KMS-11 (cell line): ENCODE data around the gene KRT9.
"Not testable (repeated sequence)": the region's sequence is repeated elsewhere in the genome, so short reads cannot be mapped to it uniquely, and the experiment has no call there.

Experiments
- H2AFZ ChIP-seq: fragments of 200-600 bp; sonication (generic); 2 replicates; pipeline ENCODE4 v1.6.1; 2016; ENCODE audit warnings: antibody characterized with exemption, mixed run types, low read depth
- H3K27ac ChIP-seq: fragments of 200-600 bp; sonication (generic); 2 replicates; pipeline ENCODE4 v1.6.1; 2016; ENCODE audit warnings: mild to moderate bottlenecking, mixed run types
- H3K27me3 ChIP-seq: fragments of 200-600 bp; sonication (generic); 2 replicates; pipeline ENCODE4 v1.6.1; 2017; ENCODE audit warnings: mild to moderate bottlenecking, low read depth, mixed run types, moderate library complexity; ENCODE audit not compliant: insufficient read depth
- H3K36me3 ChIP-seq: fragments of 200-600 bp; sonication (generic); 2 replicates; pipeline ENCODE4 v1.6.1; 2017; ENCODE audit warnings: mild to moderate bottlenecking, mixed run types; ENCODE audit not compliant: insufficient read depth
- H3K4me1 ChIP-seq: fragments of 200-600 bp; sonication (generic); 2 replicates; pipeline ENCODE4 v1.6.1; 2016; ENCODE audit warnings: mild to moderate bottlenecking, low read depth, mixed run types; ENCODE audit not compliant: poor library complexity, severe bottlenecking
- H3K4me2 ChIP-seq: fragments of 200-600 bp; sonication (generic); 2 replicates; pipeline ENCODE4 v1.7.0; 2016; ENCODE audit warnings: mild to moderate bottlenecking, mixed run types
- H3K4me3 ChIP-seq: fragments of 200-600 bp; sonication (generic); IDR thresholded peaks from 2 replicates; pipeline ENCODE4 v1.6.1; 2017; ENCODE audit warnings: low read depth, low read length, mixed read lengths; ENCODE audit not compliant: insufficient read depth
- H3K79me2 ChIP-seq: fragments of 200-600 bp; sonication (generic); 2 replicates; pipeline ENCODE4 v1.6.1; 2016; ENCODE audit warnings: low read depth, mixed run types; ENCODE audit not compliant: insufficient read depth
- H3K9ac ChIP-seq: fragments of 200-600 bp; sonication (generic); 2 replicates; pipeline ENCODE4 v1.6.1; 2016; ENCODE audit warnings: mild to moderate bottlenecking, mixed run types
- H4K20me1 ChIP-seq: fragments of 200-600 bp; sonication (generic); 2 replicates; pipeline ENCODE4 v1.6.1; 2016; ENCODE audit warnings: mild to moderate bottlenecking, mixed run types; ENCODE audit not compliant: insufficient read depth
- TF ChIP-seq, protein P1 (sequence below): fragments of 200-600 bp; sonication (generic); conservative IDR thresholded peaks from 2 replicates; pipeline ENCODE4 v1.6.1; 2017; ENCODE audit warnings: low read depth, mild to moderate bottlenecking, antibody characterized with exemption, low read length, moderate library complexity, mixed read lengths

The KRT9 gene, protein sequence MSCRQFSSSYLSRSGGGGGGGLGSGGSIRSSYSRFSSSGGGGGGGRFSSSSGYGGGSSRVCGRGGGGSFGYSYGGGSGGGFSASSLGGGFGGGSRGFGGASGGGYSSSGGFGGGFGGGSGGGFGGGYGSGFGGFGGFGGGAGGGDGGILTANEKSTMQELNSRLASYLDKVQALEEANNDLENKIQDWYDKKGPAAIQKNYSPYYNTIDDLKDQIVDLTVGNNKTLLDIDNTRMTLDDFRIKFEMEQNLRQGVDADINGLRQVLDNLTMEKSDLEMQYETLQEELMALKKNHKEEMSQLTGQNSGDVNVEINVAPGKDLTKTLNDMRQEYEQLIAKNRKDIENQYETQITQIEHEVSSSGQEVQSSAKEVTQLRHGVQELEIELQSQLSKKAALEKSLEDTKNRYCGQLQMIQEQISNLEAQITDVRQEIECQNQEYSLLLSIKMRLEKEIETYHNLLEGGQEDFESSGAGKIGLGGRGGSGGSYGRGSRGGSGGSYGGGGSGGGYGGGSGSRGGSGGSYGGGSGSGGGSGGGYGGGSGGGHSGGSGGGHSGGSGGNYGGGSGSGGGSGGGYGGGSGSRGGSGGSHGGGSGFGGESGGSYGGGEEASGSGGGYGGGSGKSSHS

DNA sequence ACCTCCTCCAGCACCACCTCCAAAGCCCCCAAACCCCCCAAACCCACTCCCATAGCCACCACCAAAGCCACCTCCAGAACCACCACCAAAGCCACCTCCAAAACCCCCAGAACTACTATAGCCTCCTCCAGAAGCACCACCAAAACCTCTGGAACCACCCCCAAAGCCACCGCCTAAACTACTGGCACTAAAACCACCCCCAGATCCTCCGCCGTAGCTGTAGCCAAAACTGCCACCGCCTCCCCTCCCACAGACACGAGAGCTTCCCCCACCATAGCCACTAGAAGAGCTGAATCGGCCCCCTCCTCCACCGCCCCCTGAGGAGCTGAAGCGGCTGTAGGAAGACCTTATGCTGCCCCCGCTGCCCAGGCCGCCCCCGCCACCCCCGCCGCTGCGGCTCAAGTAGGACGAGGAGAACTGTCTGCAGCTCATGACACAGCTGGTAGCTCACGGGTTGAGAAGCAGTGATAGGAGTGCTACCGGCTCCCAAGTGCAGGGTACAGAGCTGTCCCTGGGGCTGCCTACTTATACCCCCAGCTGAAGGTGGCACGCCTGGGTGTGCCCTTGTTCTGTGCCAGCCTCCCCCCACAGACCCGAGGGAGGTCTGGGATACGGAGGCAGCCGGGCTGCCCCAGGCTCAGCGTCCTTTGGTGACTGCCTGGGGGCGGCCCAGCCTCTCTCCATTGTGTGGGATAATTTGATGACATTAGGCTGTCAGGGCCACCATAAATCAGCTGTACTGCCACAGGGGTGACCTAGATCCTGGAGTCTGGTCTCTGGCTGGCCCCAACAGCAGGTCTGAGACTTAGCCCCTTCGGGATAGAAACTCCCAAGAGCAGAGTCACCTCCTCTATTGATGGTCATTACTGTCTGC is at the start of gene KRT9:
TSS of gene KRT9 (minus strand) at position 499 of the 874 bp plus-strand sequence. CDS start at position 432, 67 bp downstream.
- Histone ChIP-seq H3K4me3 (no peak within 1 kb of the TSS), H3K27ac (no peak within 1 kb of the TSS), H3K27me3 (peaks cover 56% of the 10 kb centered on the region), H2AFZ (no peak within 1 kb of the TSS), H3K4me2 (no peak within 1 kb of the TSS), H3K79me2 (no peaks in the 10 kb centered on the region), H3K4me1 (no peaks in the 10 kb centered on the region), H4K20me1 (no peaks in the 10 kb centered on the region), H3K36me3 (no peaks in the 10 kb centered on the region), H3K9ac (no peak within 1 kb of the TSS)
- TF ChIP-seq, protein P1, sequence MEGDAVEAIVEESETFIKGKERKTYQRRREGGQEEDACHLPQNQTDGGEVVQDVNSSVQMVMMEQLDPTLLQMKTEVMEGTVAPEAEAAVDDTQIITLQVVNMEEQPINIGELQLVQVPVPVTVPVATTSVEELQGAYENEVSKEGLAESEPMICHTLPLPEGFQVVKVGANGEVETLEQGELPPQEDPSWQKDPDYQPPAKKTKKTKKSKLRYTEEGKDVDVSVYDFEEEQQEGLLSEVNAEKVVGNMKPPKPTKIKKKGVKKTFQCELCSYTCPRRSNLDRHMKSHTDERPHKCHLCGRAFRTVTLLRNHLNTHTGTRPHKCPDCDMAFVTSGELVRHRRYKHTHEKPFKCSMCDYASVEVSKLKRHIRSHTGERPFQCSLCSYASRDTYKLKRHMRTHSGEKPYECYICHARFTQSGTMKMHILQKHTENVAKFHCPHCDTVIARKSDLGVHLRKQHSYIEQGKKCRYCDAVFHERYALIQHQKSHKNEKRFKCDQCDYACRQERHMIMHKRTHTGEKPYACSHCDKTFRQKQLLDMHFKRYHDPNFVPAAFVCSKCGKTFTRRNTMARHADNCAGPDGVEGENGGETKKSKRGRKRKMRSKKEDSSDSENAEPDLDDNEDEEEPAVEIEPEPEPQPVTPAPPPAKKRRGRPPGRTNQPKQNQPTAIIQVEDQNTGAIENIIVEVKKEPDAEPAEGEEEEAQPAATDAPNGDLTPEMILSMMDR, result no peak

DNA sequence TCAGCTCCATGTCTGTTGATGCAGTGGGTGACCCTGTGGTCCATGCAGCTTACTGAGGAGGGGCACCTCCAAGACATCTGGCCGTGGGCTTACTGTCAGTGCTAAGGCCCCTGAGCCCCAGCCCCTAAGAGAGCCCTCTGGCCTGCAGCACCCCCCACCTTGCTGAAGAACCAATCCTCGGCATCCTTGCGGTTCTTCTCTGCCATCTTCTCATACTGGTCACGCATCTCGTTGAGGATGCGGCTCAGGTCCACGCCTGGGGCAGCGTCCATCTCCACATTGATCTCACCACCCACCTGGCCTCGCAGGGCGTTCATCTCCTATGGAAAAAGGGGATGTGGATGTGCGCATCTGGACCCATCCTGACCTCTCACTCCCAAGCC is 49.6 kb upstream of the KRT9 start:
- peaks cover 96% of the 10 kb centered on the region for H3K27me3 ChIP-seq
- H4K20me1 ChIP-seq, H3K79me2 ChIP-seq, H3K36me3 ChIP-seq, H2AFZ ChIP-seq, H3K4me3 ChIP-seq, H3K4me2 ChIP-seq, H3K4me1 ChIP-seq, H3K9ac ChIP-seq, H3K27ac ChIP-seq: not testable (repeated sequence)

DNA sequence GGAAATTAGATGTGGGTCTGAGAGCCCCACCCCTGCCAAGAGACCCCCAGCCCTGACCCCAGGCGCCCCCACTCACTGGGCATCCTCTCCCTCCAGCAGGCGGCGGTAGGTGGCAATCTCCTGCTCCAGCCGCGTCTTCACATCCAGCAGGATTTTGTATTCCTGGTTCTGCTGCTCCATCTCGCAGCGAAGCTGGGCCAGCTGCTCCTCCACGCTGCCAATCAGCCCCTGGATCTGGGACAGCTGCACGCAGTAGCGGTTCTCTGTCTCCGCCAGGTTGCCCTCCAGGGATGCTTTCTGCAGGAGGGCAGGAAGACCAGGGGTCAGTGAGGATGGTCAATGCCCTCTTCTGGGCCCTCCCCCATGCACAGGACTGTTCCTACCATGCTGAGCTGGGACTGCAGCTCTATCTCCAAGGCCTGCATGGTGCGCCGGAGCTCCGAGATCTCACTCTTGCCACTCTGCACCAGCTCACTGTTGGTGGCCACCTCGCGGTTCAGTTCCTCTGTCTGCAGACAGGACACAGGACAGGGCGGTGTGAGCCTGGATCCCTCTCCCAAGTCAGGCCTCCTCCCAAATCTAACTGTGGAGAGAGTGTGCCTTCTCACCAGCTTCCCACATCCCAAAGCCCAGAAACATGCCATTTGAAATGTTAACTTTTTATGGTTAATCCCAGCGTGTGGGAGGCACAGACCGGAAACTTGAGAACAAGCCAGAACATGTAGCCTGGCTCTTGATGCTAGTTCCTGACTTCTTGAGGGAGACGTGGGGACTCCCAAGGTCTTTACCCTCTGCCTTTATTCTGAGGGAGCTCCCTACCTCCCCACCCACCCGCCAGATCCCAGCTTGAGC is 49.0 kb upstream of the KRT9 start:
- Histone ChIP-seq H3K4me3 (no peak overlapping the region), H3K4me2 (no peak overlapping the region), H3K9ac (no peak overlapping the region), H3K4me1 (no peaks in the 10 kb centered on the region), H3K27ac (no peak overlapping the region), H3K36me3 (no peaks in the 10 kb centered on the region), H2AFZ (no peak overlapping the region), H4K20me1 (no peaks in the 10 kb centered on the region), H3K79me2 (no peaks in the 10 kb centered on the region), H3K27me3 (peaks cover 96% of the 10 kb centered on the region)
- TF ChIP-seq, protein P1, result no peak

DNA sequence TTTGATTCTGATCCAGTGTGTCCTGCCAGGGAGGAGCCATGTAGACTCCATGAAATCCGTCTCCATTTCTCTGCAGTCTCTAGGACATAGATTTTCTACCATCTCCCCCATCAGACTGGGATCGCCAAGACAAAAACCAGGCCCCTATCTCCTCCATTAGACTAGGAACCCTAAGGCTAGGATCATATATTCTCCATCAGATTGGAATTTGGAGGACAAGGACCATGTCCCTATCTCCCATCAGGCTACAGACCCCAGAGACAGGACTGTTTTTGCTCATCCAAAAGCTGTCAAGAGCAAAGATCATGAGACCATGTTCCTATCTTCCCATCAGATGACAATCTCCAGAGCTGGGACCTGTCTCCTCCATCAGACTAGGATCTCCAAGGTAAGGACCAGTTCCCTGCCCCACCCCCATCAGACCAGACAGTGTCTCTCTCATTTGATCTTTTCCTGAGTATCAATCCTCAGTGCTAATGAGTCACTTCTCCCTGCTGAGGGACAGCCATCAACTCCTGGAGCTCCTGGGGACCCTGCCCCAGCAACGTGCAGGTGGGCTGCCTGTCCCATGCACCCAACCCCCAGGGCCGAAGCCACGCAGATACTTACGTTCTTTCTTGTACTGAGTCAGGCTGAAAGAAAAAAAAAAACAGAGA is 48.2 kb upstream of the KRT9 start:
- H3K4me2 ChIP-seq, H2AFZ ChIP-seq, H3K79me2 ChIP-seq, H3K9ac ChIP-seq, H3K27ac ChIP-seq, H4K20me1 ChIP-seq, H3K4me3 ChIP-seq, H3K4me1 ChIP-seq, H3K36me3 ChIP-seq: not testable (repeated sequence)
- H3K27me3 ChIP-seq, result peaks cover 96% of the 10 kb centered on the region
